GM19467 (cell line): Measurements from ENCODE around the gene BTF3L4.
A peak's percentile ranks its signal among the peaks of the same experiment; 100 is the strongest.

ENCODE experiments used
- ATAC-seq: cut with Tn5 transposase; IDR thresholded peaks from one replicate; pipeline ENCODE4 v1.9.1; 2021; ENCODE audit warnings: mild to moderate bottlenecking, moderate library complexity; ENCODE audit not compliant: unreplicated experiment

Gene BTF3L4

GRCh38 chr1:52122384-52122783 is 66.3 kb downstream of the BTF3L4 start:
- no peak for ATAC-seq

GRCh38 chr1:52123622-52124021 is 67.5 kb downstream of the BTF3L4 start:
- no peak for ATAC-seq

- no peak for ATAC-seq
Measured at GRCh38 chr1:52125736-52126359, 69.8 kb downstream of the BTF3L4 start.

- ATAC-seq: no peak
Measured at GRCh38 chr1:52127181-52128180, 71.4 kb downstream of the BTF3L4 start.

- peak; percentile 40 for ATAC-seq
Measured at GRCh38 chr1:52139817-52140540, 83.9 kb downstream of the BTF3L4 start.
